ENCODE results near the gene RAE1.

The RAE1 gene

DNA sequence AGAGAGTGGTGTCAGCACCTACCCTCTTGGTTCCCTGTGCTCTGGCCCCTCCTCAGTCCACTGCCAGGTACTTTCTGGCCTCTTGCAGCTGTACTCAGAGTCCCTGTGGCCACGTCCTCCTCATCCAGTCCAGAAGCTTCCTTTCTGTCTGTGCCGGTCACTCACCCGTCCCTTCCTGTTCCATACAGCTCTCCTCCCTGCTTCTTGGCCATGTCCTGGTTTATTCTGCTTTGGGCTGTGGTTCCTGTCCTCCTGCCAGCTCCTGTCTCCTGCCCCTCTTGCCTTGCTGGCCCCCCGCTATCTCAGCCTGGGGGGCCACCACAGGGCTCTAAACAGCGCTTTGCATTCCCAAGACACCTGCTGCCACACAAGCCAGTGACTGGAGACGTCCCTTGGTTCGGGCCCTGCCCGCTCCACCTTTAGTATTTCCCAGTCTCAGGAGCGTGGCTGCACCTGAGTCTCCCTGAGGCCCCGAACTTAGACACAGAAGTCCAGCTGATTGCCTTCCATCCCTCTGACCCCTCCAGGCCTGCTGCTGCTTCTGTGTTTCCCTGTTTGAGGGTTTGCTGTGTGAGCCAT lies 24.7 kb downstream of the RAE1 start:
- DNase-seq (ENCODE audit: low read depth): no peak
- no peak for TF ChIP-seq CTCF (IDR thresholded peaks at IDR 0.05; ENCODE audit: control insufficient read depth, insufficient read depth, low read depth, low read length, missing control alignments)
- H3K4me3 ChIP-seq (ENCODE audit: control insufficient read depth, low read depth, low read length): no peak overlapping the region

- TF ChIP-seq CTCF (IDR thresholded peaks at IDR 0.05; ENCODE audit: control insufficient read depth, insufficient read depth, low read depth, low read length, missing control alignments): no peak
- DNase-seq (ENCODE audit: low read depth): no peak
- no peak overlapping the region for H3K4me3 ChIP-seq (ENCODE audit: control insufficient read depth, low read depth, low read length)
Observed at GRCh38 chr20:57377350-57377749, 26.3 kb downstream of the RAE1 start.

DNA sequence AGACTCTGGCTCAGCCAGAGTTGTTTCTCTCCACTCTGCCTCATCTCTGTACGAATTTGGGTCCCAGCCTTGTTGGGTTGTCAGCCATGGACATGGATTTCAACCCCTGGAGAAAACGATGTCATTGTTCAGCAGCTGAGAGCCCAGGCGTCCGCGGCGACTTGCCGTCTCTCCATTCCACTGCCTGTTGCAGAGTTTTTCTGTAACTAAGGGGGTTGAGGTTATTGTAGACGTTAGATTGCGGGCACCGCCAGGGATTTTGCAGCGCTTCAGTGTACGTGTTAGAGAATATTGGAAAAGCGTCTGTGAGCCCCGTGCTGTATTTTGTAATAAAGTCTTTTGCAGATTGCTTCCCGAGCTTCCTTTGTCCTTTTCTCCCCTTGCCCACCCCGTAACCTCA lies 27.1 kb downstream of the RAE1 start:
- H3K4me3 ChIP-seq (ENCODE audit: control insufficient read depth, low read depth, low read length): no peak overlapping the region
- TF ChIP-seq CTCF (IDR thresholded peaks at IDR 0.05; ENCODE audit: control insufficient read depth, insufficient read depth, low read depth, low read length, missing control alignments): no peak
- no peak for DNase-seq (ENCODE audit: low read depth)

DNA sequence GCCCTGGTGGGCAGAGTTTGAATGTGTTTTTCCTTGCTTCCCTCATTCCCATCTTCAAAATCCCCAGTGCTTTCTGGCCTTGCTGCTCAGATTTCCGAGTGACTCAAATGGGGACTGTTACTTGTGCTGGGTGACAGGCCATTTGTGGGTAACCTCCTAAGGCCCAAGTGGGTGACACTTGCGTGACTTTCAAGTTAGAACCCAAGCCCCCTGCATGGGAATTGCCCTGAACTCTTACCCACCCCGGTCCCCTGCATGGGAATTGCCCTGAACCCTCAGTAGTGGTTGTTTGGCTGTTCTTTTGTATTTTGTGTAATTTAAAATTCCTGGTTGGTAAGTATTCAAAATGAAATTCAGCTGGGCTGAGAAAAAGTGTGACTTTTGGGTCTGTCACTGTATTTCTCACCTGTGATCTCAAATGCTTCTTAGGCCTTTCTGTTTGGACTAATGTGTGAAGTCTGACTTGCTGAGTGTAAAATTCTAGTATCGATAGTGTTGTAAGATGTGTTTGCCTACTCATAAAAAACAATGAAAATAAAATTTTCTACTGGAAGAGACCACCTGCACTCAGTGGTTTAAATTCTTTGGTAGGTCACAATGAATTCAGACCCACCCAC lies 27.7 kb downstream of the RAE1 start:
- no peak for TF ChIP-seq CTCF (IDR thresholded peaks at IDR 0.05; ENCODE audit: control insufficient read depth, insufficient read depth, low read depth, low read length, missing control alignments)
- no peak overlapping the region for H3K4me3 ChIP-seq (ENCODE audit: control insufficient read depth, low read depth, low read length)
- no peak for DNase-seq (ENCODE audit: low read depth)

- no peak for TF ChIP-seq CTCF (IDR thresholded peaks at IDR 0.05; ENCODE audit: control insufficient read depth, insufficient read depth, low read depth, low read length, missing control alignments)
- H3K4me3 ChIP-seq (ENCODE audit: control insufficient read depth, low read depth, low read length): no peak overlapping the region
- no peak for DNase-seq (ENCODE audit: low read depth)
Observed at GRCh38 chr20:57379263-57379647, 28.2 kb downstream of the RAE1 start.

GRCh38 chr20:57380081-57380750 lies 29.2 kb downstream of the RAE1 start:
- no peak for TF ChIP-seq CTCF (IDR thresholded peaks at IDR 0.05; ENCODE audit: control insufficient read depth, insufficient read depth, low read depth, low read length, missing control alignments)
- DNase-seq (ENCODE audit: low read depth): no peak
- no peak overlapping the region for H3K4me3 ChIP-seq (ENCODE audit: control insufficient read depth, low read depth, low read length)
